Subcutaneous adipose tissue (tissue), 4 donors: ENCODE measurements around the gene C2CD5. TPM values are rescaled to one million over a fixed set of nuclear protein-coding genes. Genes with fewer than 3 reads are reported as not detected.

Source experiments
- total RNA-seq, 4 donors: library from RNA; depleted of rRNA; stranded (reverse); fragments of >200 nt; gene quantifications; one replicate each; pipeline ENCODE4 v1.1.0, GENCODE V29; 2016
- TF ChIP-seq, protein P1 (sequence below): fragments of 450-650 bp; IDR thresholded peaks from one replicate; pipeline ENCODE4 v1.5.1; 2016; ENCODE audit warnings: low read depth, mild to moderate bottlenecking, control low read depth, antibody characterized with exemption, moderate library complexity

The C2CD5 gene, protein sequence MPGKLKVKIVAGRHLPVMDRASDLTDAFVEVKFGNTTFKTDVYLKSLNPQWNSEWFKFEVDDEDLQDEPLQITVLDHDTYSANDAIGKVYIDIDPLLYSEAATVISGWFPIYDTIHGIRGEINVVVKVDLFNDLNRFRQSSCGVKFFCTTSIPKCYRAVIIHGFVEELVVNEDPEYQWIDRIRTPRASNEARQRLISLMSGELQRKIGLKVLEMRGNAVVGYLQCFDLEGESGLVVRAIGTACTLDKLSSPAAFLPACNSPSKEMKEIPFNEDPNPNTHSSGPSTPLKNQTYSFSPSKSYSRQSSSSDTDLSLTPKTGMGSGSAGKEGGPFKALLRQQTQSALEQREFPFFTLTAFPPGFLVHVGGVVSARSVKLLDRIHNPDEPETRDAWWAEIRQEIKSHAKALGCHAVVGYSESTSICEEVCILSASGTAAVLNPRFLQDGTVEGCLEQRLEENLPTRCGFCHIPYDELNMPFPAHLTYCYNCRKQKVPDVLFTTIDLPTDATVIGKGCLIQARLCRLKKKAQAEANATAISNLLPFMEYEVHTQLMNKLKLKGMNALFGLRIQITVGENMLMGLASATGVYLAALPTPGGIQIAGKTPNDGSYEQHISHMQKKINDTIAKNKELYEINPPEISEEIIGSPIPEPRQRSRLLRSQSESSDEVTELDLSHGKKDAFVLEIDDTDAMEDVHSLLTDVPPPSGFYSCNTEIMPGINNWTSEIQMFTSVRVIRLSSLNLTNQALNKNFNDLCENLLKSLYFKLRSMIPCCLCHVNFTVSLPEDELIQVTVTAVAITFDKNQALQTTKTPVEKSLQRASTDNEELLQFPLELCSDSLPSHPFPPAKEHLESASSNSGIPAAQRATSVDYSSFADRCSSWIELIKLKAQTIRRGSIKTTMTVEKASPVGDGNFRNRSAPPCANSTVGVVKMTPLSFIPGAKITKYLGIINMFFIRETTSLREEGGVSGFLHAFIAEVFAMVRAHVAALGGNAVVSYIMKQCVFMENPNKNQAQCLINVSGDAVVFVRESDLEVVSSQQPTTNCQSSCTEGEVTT
- total RNA-seq, result 10 to 100 TPM; 41.8 to 73.4 (median 55.5) TPM

DNA sequence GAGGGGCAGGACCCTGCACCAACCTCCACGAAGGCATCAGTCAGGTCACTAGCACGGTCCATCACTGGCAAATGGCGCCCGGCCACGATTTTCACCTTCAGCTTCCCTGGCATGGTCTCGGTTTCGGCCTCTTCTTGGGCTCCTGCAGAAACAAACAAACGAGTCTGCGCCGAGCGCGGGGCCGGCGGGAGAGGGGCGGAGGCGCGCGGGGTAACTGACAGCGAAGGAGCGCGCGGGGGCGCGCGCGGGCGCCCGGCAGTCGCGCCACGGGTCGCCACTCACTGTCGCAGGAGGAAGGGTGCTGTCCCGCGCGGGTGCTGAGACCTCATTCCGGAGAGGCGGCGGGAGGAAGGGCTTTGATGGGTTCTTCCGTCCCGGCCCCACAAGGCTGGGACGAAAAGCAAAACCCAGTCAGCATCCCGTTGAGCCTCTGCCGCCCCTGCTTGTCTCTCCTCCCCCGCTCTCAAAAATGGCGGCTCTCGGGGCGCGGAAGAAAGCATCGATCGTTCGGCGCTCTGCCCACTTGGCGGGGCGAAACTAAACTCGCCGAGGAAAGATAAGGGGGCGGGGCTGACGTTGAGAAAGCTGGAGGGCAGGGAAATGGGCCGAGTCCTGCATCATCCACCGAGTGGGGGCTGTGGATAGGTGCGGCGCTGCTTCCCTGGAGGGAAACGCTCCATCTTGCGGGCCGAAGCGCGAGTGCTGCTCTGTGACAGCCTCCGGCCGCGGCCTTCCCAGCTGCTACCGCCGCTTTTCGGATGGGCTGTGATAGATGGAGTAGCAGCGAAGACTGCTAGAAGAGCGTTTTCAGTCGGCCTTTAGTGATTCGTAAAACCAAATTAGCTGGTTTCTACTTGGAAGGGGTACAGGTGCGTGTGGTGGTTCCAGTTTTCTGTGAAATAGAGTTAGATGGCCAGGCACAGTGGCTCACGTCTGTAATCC lies at the start of gene C2CD5:
Gene C2CD5, minus strand, starts transcription at position 505 of the 942 bp plus-strand sequence. Its CDS starts 392 bp downstream, at position 113.
- TF ChIP-seq, protein P1, sequence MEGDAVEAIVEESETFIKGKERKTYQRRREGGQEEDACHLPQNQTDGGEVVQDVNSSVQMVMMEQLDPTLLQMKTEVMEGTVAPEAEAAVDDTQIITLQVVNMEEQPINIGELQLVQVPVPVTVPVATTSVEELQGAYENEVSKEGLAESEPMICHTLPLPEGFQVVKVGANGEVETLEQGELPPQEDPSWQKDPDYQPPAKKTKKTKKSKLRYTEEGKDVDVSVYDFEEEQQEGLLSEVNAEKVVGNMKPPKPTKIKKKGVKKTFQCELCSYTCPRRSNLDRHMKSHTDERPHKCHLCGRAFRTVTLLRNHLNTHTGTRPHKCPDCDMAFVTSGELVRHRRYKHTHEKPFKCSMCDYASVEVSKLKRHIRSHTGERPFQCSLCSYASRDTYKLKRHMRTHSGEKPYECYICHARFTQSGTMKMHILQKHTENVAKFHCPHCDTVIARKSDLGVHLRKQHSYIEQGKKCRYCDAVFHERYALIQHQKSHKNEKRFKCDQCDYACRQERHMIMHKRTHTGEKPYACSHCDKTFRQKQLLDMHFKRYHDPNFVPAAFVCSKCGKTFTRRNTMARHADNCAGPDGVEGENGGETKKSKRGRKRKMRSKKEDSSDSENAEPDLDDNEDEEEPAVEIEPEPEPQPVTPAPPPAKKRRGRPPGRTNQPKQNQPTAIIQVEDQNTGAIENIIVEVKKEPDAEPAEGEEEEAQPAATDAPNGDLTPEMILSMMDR, result no peak

DNA sequence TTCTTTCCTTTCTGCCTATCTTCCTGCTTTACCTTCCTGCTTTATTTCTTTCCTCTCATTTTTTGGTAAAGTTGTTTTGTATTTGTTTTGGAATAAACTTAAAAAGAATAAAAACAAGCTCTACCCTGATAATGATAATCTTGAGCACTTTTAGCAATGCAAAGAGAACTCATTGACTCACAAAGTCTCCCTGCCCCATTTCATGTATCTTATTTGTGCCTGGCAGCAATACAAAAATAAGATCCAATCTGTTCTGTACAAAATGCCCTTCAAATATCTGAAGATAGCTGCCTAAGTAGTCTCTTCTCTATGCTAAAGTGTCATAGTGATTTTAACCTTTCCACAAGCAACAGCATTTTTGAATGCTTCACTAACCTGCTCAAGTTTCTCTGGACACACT lies 49.5 kb upstream of the C2CD5 start:
- TF ChIP-seq, protein P1, result no peak

DNA sequence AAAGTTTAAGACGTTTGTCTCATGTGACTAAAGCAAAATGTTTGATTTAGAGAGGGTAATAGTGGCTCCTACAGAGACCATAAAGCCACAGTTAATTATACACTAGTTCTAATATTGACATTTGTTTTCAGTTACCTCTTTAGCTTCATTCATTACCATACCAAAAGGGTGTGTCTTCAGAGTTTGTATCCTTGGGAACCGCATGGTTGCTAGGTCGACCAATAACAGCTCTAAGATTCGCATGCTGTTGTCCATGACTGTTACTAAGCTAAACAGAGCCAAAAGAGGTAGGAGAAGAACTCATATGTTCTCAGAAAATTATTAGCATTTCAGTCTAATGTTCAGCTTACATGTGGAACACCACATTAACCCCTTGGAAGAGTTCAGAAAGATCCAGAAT lies 44.5 kb upstream of the C2CD5 start:
- TF ChIP-seq, protein P1, result no peak

- TF ChIP-seq, protein P1, result no peak
Observed at GRCh38 chr12:22578328-22578727, 34.0 kb upstream of the C2CD5 start.

DNA sequence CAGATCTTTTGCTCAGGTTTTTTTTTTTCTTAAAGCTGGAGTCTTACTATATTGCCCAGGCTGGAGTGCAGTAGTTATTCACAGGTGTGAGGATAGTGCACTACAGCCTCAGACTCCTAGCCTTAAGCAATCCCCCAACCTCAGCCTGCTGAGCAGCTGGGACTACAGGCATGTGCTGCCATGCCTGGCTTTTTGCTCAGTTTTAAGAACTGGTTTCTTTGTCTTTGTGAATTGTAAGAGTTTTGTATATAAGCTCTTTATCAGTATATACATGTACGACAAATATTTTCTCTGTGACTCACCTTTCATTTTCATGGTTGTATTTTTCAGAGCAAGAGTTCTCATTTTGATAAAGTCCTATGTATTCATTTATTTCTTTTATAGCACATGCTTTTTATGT lies 33.3 kb upstream of the C2CD5 start:
- TF ChIP-seq, protein P1, result no peak

DNA sequence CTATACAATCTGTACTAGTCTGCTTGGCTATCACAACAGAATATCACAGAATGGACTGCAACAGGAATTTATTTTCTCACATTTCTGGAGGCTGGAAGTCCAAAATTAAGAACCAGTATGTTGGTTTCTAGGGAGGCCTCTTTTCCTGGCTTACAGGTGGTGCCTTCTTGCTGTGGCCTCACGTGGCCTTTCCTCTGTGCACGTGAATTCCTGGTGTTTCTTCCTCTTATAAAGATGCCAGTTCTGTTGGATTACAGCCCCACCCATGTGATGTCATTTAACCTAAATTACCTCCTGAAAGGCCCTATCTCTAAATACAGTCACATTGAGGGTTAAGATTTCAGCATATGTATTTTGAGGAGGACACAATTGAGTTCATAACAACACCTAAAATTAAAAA lies 32.1 kb upstream of the C2CD5 start:
- TF ChIP-seq, protein P1, result no peak
